Inferior parietal cortex (tissue), 1 donor: ENCODE results near the gene NTN1.
"Not testable (repeated sequence)": the region's sequence is repeated elsewhere in the genome, so short reads cannot be mapped to it uniquely, and the experiment has no call there.

Source experiments
- DNase-seq: peaks from one replicate; pipeline ENCODE4 v3.0.0-alpha.2; 2016; ENCODE audit errors: extremely low spot score

The NTN1 gene

GRCh38 chr17:9021158-9021991 is at the start of gene NTN1:
Gene NTN1 (plus strand): TSS chr17:9021510. CDS start chr17:9022374, 864 bp downstream.
- DNase-seq = no peak

GRCh38 chr17:8975091-8975725 is 46.1 kb upstream of the NTN1 start:
- DNase-seq = no peak

GRCh38 chr17:8976638-8977037 is 44.7 kb upstream of the NTN1 start:
- DNase-seq = no peak

GRCh38 chr17:8979715-8980114 is 41.6 kb upstream of the NTN1 start:
- no peak for DNase-seq

- DNase-seq = no peak
Observed at GRCh38 chr17:8981443-8981842, 39.9 kb upstream of the NTN1 start.

GRCh38 chr17:8984225-8984624 is 37.1 kb upstream of the NTN1 start:
- not testable (repeated sequence) for DNase-seq

- DNase-seq = no peak
Observed at GRCh38 chr17:8985054-8985701, 36.1 kb upstream of the NTN1 start.

GRCh38 chr17:8986295-8986694 is 35.0 kb upstream of the NTN1 start:
- no peak for DNase-seq

GRCh38 chr17:8988263-8988935 is 32.9 kb upstream of the NTN1 start:
- not testable (repeated sequence) for DNase-seq

- peak; percentile 79 for DNase-seq
Observed at GRCh38 chr17:8991514-8992285, 29.6 kb upstream of the NTN1 start.

GRCh38 chr17:8994319-8994718 is 27.0 kb upstream of the NTN1 start:
- peak; percentile 55 for DNase-seq

- no peak for DNase-seq
Observed at GRCh38 chr17:8995711-8996110, 25.6 kb upstream of the NTN1 start.

GRCh38 chr17:8997994-8998628 is 23.2 kb upstream of the NTN1 start:
- DNase-seq = peak; percentile 14

GRCh38 chr17:9001559-9001958 is 19.8 kb upstream of the NTN1 start:
- DNase-seq = no peak

GRCh38 chr17:9002227-9002605 is 19.1 kb upstream of the NTN1 start:
- DNase-seq = no peak

- no peak for DNase-seq
Observed at GRCh38 chr17:9002606-9003354, 18.5 kb upstream of the NTN1 start.

- DNase-seq = no peak
Observed at GRCh38 chr17:9003355-9004131, 17.8 kb upstream of the NTN1 start.

- no peak for DNase-seq
Observed at GRCh38 chr17:9004132-9004960, 17.0 kb upstream of the NTN1 start.

- no peak for DNase-seq
Observed at GRCh38 chr17:9004961-9005285, 16.4 kb upstream of the NTN1 start.
